ENCODE results near the gene FLCN.

DNA sequence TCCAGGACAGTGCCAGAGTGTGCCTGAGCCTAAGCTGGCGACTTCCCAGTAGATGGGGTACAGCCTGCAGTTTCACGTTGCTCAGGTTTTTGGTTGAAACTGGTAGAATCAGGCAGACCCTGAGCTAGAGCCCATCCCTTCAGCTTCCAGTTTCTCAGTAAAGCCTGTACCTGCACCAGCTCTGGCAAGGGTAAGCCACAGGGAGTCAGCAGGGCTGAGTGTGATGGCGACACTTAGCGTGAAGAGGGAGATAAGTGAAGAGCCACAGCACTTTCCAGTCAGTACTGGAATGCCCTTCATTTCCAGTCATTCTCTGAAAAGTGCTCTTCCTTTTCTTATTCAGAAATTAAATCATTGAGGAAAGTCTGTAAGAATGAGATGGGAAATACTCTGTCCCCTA, 53.2 kb downstream of the FLCN start:
- TF ChIP-seq, protein P1, sequence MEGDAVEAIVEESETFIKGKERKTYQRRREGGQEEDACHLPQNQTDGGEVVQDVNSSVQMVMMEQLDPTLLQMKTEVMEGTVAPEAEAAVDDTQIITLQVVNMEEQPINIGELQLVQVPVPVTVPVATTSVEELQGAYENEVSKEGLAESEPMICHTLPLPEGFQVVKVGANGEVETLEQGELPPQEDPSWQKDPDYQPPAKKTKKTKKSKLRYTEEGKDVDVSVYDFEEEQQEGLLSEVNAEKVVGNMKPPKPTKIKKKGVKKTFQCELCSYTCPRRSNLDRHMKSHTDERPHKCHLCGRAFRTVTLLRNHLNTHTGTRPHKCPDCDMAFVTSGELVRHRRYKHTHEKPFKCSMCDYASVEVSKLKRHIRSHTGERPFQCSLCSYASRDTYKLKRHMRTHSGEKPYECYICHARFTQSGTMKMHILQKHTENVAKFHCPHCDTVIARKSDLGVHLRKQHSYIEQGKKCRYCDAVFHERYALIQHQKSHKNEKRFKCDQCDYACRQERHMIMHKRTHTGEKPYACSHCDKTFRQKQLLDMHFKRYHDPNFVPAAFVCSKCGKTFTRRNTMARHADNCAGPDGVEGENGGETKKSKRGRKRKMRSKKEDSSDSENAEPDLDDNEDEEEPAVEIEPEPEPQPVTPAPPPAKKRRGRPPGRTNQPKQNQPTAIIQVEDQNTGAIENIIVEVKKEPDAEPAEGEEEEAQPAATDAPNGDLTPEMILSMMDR (IDR thresholded peaks at IDR 0.05; ENCODE audit: extremely low read depth in 1 of 2, insufficient read depth in 1 of 2, low read depth in 1 of 2, low read length in 2 of 2) = no peak
- TF ChIP-seq POLR2AphosphoS5 (IDR thresholded peaks at IDR 0.05; ENCODE audit: insufficient read depth, low read depth, low read length) = no peak
